ENCODE results near the gene CA12. TPM values are rescaled to one million over a fixed set of nuclear protein-coding genes. Genes with fewer than 3 reads are reported as not detected.
A peak's percentile ranks its signal among the peaks of the same experiment; 100 is the strongest.

CA12 gene
- total and polyA plus RNA-seq, 9 of the 15 experiments (the other 6 are each of a cell fraction or from before 2014, with no cell fraction given), result 0.01 to 0.78 (median 0.15) TPM; not detected in 1

DNA sequence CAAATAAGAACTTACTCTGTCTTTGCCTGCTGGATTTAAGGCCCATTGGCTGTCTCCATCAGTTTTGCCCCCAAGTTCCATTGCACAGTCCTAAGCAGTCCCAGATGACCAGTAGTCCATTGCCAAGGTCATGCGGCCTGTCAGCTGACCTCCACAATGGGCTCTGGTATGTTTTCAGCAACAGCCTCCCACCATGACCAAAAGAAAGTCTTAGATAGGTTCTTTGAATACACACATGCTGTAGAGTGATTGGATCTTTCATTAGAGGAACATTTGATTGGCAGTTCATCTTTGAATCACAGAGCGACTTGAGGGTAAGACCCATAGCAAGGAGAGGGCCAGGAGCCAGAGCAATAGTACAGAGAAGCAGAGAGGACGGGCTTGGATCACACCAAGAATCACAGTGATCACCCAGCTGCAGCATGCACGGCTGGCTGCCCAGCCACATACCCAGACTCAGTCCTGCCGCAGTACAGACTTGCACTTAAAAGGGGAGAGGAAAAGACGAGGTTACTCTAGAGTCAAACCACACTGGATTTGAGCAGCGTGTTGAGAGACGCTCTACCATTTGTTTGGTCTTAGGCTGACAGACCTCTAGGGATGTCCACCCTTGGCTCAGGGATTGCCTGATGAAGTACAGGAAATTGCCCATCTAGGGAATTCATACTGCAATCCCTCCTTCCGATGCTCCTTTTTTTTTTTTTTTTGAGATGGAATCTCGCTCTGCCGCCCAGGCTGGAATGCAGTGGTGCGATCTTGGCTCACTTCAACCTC is 53.8 kb downstream of the CA12 start:
- no peak overlapping the region for H3K4me2 ChIP-seq (ENCODE audit: insufficient read depth, low read length)
- H3K9me3 ChIP-seq (replicated peaks; ENCODE audit: control insufficient read depth, insufficient read depth, low read depth, low read length), result no peaks in the 10 kb centered on the region
- CTCF ChIA-PET (ENCODE audit: low intra/inter-chr PET ratio), result no interaction called here
- H3K4me1 ChIP-seq (replicated peaks in 1 of 2; ENCODE audit: control insufficient read depth in 2 of 2, insufficient read depth in 2 of 2, low read length in 2 of 2), result peaks cover 8 to 14% of the 10 kb centered on the region in 2 experiments; a peak in 4 of 5 replicates
- WGBS (ENCODE audit: insufficient coverage, low coverage, missing lambda C conversion rate), result 60% methylated on average over 12 of the region's 12 CpGs
- no peak overlapping the region for H3K27ac ChIP-seq (ENCODE audit: extremely low read depth, low read depth, low read length)
- H3K27me3 ChIP-seq (ENCODE audit: control insufficient read depth in 2 of 2, insufficient read depth in 2 of 2, low read length in 2 of 2), result no peaks in the 10 kb centered on the region
- FAIRE-seq (no peak), ATAC-seq (no peak), DNase-seq (ENCODE audit: extremely low read depth in 1 of 4, low spot score in 3 of 4) (no peak)
- BruUV-seq (replicated peaks), result no TSS peak
- H3K79me2 ChIP-seq (ENCODE audit: control insufficient read depth, insufficient read depth, low read length), result no peaks in the 10 kb centered on the region
- H3K9me1 ChIP-seq (ENCODE audit: control insufficient read depth, insufficient read depth, low read length), result no peaks in the 10 kb centered on the region
- no peaks in the 10 kb centered on the region for H3K36me3 ChIP-seq (ENCODE audit: control insufficient read depth, insufficient read depth, low read length)
- no peak overlapping the region for H3K9ac ChIP-seq (ENCODE audit: insufficient read depth in 1 of 2, low read depth in 2 of 2, low read length in 2 of 2)
- H4K20me1 ChIP-seq (replicated peaks; ENCODE audit: control insufficient read depth, insufficient read depth, low read length), result no peaks in the 10 kb centered on the region
- intact Hi-C loops (cut with micrococcal nuclease), result no loop called here
- POLR2A ChIA-PET, result no interaction called here
- TF ChIP-seq ESRRA (IDR thresholded peaks at IDR 0.05; ENCODE audit: borderline replicate concordance, low read depth), result 0 out of 2 replicates have a peak, but pooled peaks have one; percentile 21
- no peak for TF ChIP-seq BRD4 (IDR thresholded peaks at IDR 0.05)
- no peak for TF ChIP-seq SRSF1 (IDR thresholded peaks at IDR 0.05; ENCODE audit: low read depth, low read length)
- 0 out of 2 replicates have a peak, but pooled peaks have one; percentile 37 for TF ChIP-seq RAD51 (IDR thresholded peaks at IDR 0.05; ENCODE audit: borderline replicate concordance, low read depth)
- TF ChIP-seq, protein P1, sequence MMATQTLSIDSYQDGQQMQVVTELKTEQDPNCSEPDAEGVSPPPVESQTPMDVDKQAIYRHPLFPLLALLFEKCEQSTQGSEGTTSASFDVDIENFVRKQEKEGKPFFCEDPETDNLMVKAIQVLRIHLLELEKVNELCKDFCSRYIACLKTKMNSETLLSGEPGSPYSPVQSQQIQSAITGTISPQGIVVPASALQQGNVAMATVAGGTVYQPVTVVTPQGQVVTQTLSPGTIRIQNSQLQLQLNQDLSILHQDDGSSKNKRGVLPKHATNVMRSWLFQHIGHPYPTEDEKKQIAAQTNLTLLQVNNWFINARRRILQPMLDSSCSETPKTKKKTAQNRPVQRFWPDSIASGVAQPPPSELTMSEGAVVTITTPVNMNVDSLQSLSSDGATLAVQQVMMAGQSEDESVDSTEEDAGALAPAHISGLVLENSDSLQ (IDR thresholded peaks at IDR 0.05), result peak; percentile 82
- H2AFZ ChIP-seq (ENCODE audit: low read depth, low read length), result peak overlapping the region; percentile 5; the same call in 1 of the 2 replicates
- in situ Hi-C loops (cut with MboI), result no loop called here
- no peak overlapping the region for H3K4me3 ChIP-seq
